GM12801 (cell line): ENCODE measurements around the gene FXR2.

Source experiments
- TF ChIP-seq, protein P1 (sequence below): IDR thresholded peaks from one replicate; pipeline ENCODE4 v1.5.1; 2011; ENCODE audit warnings: control low read depth; ENCODE audit not compliant: insufficient read length; ENCODE audit errors: extremely low read depth

Gene FXR2

DNA sequence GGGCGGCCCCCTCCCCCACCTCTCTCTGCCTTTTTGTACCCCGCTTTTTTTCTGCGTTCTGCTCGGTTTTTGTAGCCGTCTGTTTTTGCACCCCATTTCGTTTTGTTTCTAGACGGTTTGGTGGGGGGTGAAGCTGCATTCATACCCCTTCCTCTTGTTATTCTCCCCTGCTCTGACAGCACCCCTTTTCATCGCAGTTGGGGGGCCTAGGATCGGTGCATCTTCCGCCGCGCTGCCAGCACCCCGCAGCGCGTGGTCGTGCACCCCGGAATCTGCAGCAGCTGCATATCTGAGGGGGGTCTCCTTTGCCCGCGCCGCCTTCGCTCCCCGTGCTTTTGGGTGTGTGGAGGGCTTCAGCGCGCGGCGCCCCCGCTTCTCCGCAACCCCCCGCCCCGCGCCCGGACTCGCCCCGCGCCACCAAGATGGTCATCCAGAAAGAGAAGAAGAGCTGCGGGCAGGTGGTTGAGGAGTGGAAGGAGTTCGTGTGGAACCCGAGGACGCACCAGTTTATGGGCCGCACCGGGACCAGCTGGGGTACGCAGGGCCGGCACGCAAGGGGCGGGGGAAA lies 36.5 kb upstream of the FXR2 start:
- TF ChIP-seq, protein P1, sequence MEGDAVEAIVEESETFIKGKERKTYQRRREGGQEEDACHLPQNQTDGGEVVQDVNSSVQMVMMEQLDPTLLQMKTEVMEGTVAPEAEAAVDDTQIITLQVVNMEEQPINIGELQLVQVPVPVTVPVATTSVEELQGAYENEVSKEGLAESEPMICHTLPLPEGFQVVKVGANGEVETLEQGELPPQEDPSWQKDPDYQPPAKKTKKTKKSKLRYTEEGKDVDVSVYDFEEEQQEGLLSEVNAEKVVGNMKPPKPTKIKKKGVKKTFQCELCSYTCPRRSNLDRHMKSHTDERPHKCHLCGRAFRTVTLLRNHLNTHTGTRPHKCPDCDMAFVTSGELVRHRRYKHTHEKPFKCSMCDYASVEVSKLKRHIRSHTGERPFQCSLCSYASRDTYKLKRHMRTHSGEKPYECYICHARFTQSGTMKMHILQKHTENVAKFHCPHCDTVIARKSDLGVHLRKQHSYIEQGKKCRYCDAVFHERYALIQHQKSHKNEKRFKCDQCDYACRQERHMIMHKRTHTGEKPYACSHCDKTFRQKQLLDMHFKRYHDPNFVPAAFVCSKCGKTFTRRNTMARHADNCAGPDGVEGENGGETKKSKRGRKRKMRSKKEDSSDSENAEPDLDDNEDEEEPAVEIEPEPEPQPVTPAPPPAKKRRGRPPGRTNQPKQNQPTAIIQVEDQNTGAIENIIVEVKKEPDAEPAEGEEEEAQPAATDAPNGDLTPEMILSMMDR: no peak

DNA sequence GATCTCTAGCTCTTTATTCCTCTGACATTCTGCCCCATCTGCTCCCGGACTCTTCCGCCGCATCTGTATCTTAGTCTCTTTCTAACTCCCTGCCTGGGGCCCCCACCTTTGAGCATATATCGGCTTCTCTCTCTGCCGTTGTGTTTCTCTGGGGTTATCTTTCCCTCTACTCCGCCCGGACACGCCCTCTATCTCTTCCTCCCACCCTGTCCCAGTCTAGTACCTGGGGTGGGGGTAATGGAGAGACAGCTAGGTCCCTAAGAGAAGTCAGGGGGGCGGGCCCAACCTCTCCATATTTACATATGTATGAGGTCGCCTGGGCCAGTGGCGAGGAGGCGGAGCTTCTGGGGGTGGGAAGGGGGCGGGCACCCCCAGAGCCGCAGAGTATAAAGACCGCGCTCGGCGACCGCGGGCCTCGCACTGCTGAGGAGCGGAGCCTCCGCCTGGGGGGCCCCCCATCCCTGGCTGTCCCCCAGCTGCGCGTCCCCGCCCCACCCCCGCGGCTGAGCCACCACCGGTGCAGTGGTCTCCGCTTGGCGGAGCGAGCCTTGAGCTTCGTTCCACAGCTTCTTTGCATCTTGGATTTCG lies 35.9 kb upstream of the FXR2 start, which contains the start of gene ATP1B2:
Gene ATP1B2 (plus strand): TSS at position 418 of the 588 bp plus-strand sequence. CDS start 593 bp downstream, outside the sequence.
- TF ChIP-seq, protein P1: no peak

DNA sequence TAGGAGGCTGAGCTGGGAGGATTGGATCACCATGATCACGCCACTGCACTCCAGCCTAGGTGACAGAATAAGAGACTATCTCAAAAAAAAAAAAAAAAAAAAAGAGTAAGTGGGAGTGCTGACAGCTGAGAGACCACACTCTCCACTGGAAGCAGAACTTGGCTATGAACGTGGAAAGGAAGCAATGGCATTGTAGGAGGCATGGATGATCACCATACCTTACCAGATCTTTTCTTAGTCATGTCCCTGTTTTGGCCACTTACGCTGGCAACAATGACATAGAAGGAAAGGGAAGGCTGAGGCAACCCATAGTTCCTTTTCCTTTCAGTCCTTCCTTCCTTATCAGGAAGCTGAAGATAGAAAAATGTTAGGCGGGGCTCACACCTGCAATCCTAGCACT lies 32.3 kb upstream of the FXR2 start:
- TF ChIP-seq, protein P1: no peak

DNA sequence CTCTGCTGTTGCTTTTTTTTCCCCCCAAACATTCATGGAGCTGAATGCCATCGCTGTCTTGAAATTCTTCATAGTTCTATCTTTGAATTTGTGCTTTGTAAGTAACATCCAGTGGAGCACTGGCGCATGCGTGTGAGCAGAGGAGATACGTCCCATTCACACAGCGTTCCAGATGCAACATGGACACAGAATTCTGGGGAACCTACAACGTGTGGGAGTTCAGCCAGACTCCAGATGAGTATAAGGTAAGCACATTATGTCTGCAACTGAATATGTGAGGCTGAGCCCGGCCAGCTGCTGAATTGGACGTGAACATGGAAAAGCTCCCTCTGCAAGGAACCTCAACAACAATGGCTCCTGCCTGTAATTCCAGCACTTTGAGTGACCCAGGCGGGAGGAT lies 31.8 kb upstream of the FXR2 start:
- TF ChIP-seq, protein P1: no peak

DNA sequence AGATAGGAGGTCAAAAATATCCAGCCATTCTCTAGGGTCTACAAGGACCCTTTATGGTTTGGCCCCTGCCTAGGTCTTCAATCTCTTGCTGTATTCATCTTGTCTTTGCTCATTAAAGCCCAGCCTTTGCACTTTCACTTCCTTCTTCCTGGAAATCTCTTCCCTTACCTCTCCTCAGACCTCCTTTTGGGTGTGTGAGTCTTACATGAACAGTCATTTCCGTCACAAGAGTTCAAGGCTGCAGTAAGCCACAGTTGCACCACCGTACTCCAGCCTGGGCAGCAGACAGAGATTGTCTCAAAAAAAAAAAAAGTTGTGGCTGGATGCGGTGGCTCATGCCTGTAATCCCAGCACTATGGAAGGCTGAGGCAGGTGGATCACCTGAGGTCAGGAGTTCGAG lies 30.1 kb upstream of the FXR2 start:
- TF ChIP-seq, protein P1: no peak

DNA sequence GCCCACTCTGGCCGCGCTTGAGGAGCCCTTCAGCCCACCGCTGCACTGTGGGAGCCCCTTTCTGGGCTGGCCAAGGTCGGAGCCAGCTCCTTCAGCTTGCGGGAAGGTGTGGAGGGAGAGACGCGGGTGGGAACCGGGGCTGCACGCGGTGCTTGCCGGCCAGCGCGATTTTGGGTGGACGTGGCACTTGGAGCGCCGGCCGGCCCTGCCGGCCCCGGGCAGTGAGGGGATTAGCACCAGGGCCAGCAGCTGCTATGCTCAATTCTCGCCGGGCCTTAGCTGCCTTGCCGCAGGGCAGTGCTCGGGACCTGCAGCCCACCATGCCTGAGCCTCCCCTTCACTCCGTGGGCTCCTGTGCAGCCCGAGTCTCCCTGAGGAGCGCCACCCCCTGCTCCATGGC lies 26.1 kb upstream of the FXR2 start:
- TF ChIP-seq, protein P1: no peak

DNA sequence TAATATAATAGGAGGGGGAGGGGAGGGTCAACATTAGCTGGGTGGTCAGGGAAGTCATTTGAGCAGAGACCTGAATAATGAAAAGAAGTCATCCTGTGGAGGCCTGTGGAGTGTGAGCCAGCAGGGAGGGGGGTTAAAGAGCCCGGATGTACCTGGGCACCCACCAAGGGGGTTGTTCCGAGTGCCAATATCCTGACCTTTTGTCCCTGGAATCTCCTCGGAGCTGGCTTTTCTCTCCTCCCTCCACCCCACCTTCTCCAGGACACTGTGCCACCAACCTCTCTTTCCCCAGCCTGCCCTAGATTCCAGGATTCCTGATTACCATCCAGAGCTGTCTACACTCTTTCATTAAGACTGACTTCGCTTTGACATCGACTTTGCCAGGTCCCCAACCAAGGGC lies 21.5 kb upstream of the FXR2 start:
- TF ChIP-seq, protein P1: no peak
